Sigmoid colon (tissue), 7 donors: ENCODE measurements around the gene TUBA1C. TPM values are rescaled to one million over a fixed set of nuclear protein-coding genes. Genes with fewer than 3 reads are reported as not detected.

Experiments
- DNase-seq: peaks from one replicate; pipeline ENCODE4 v3.0.0-alpha.2; 2019
- H3K27ac ChIP-seq, 4 donors: fragments of 200-600 bp; sonication (generic); one replicate each; pipeline ENCODE4 v1.5.1; 2016 to 2019; ENCODE audit warnings: mild to moderate bottlenecking in 1 of 4
- H3K27me3 ChIP-seq, 3 donors: fragments of 200-600 bp; sonication (generic); one replicate each; pipeline ENCODE4 v1.5.1; 2019; ENCODE audit warnings: mild to moderate bottlenecking in 1 of 3
- H3K36me3 ChIP-seq, 4 donors: fragments of 200-600 bp; sonication (generic); one replicate each; pipeline ENCODE4 v1.5.1; 2016 to 2019
- H3K4me1 ChIP-seq, 4 donors: fragments of 200-600 bp; sonication (generic); one replicate each; pipeline ENCODE4 v1.5.1; 2017 to 2019
- H3K4me3 ChIP-seq, 4 donors: fragments of 200-600 bp; sonication (generic); one replicate each; pipeline ENCODE4 v1.5.1; 2017 to 2019; ENCODE audit warnings: mild to moderate bottlenecking in 2 of 4, moderate library complexity in 1 of 4
- H3K9me3 ChIP-seq, 4 donors: fragments of 200-600 bp in 3 of 4; sonication (generic) in 3 of 4; one replicate each; pipeline versions ENCODE4 v1.5.1 to v1.6.1; 2013 to 2019
- CTCF ChIP-seq, 4 experiments: fragments of 450-650 bp in 3 of 4; fragments of 200-600 bp in 1 of 4; IDR thresholded peaks; one replicate each; pipeline ENCODE4 v1.5.1; 2016 to 2019; ENCODE audit warnings: antibody characterized with exemption in 4 of 4, mild to moderate bottlenecking in 3 of 4, moderate library complexity in 2 of 4
- EP300 ChIP-seq, 4 donors: sonication (generic); formaldehyde crosslinking; IDR thresholded peaks; one replicate each; pipeline ENCODE4 v1.6.1; 2017; ENCODE audit warnings: antibody characterized with exemption in 4 of 4
- POLR2A ChIP-seq, 2 donors: fragments of 450-650 bp; IDR thresholded peaks; one replicate each; pipeline ENCODE4 v1.6.1; 2016; ENCODE audit warnings: antibody characterized with exemption in 2 of 2, mild to moderate bottlenecking in 2 of 2, moderate library complexity in 2 of 2
- POLR2AphosphoS5 ChIP-seq, 4 donors: sonication (generic); formaldehyde crosslinking; IDR thresholded peaks; one replicate each; pipeline ENCODE4 v1.6.1; 2017; ENCODE audit warnings: antibody characterized with exemption in 4 of 4
- WGBS, 2 donors: extraction: QIAGEN DNeasy Blood & Tissue Kit; methylation state at CpG; one replicate each; pipeline ENCODE4 v1.1.7; 2013; 5-methylcytosine and 5-hydroxymethylcytosine counted together
- intact Hi-C: fragments of 100-400 bp; cut with DNase I; formaldehyde crosslinking; loops from one replicate; pipeline ENCODE4 v1.15.1; 2023
- polyA plus RNA-seq, 3 donors: library from polyadenylated mRNA; stranded (reverse); fragments of 200-250 nt; gene quantifications; one replicate each; pipeline ENCODE4 v1.2.3, GENCODE V29; 2013
- total RNA-seq, 4 donors: library from RNA; depleted of rRNA; stranded (reverse); fragments of >200 nt; gene quantifications; one replicate each; pipeline ENCODE4 v1.1.0, GENCODE V29; 2016
- donor health status: healthy with polysubstance abuse.
- donor health status: Bipolar disorder and iron deficiency.
- donor health status: healthy.

Gene TUBA1C
- total and polyA plus RNA-seq, 7 donors: 54.8 to 694 (median 108) TPM

- H3K27ac ChIP-seq: no peak overlapping the region
- no peak for TF ChIP-seq EP300 (IDR thresholded peaks at IDR 0.05)
- TF ChIP-seq POLR2AphosphoS5 (IDR thresholded peaks at IDR 0.05): no peak
- peak in 1 of 4 experiments; percentile 7 for TF ChIP-seq CTCF (IDR thresholded peaks at IDR 0.05)
- no peak for TF ChIP-seq POLR2A (IDR thresholded peaks at IDR 0.05)
- 3% methylated on average over 77 of the region's 77 CpGs for WGBS, 2 donors
- H3K36me3 ChIP-seq: no peaks in the 10 kb centered on the region
- H3K4me3 ChIP-seq: peak overlapping the region in 2 of 4 donors; percentile 10 to 11
- DNase-seq: peak; percentile 54
- H3K4me1 ChIP-seq: peaks cover 0 to 31% (median 25%) of the 10 kb centered on the region in 4 donors
- H3K9me3 ChIP-seq: no peaks in the 10 kb centered on the region
- H3K27me3 ChIP-seq: peaks cover 46 to 80% (median 49%) of the 10 kb centered on the region in 3 donors
- intact Hi-C loops: no loop called here
Observed at GRCh38 chr12:49296836-49297694, 32.2 kb downstream of the TUBA1C start.

- WGBS, 2 donors: 17 to 22% methylated on average over 8 of the region's 8 CpGs
- DNase-seq: peak; percentile 32
- TF ChIP-seq CTCF (IDR thresholded peaks at IDR 0.05) (no peak), EP300 (IDR thresholded peaks at IDR 0.05) (no peak), POLR2A (IDR thresholded peaks at IDR 0.05) (no peak), POLR2AphosphoS5 (IDR thresholded peaks at IDR 0.05) (no peak)
- Histone ChIP-seq H3K27me3 (peaks cover 46 to 86% (median 50%) of the 10 kb centered on the region in 3 donors), H3K36me3 (no peaks in the 10 kb centered on the region), H3K4me1 (peaks cover 0 to 31% (median 25%) of the 10 kb centered on the region in 4 donors), H3K4me3 (peak overlapping the region in 1 of 4 donors; percentile 11), H3K27ac (no peak overlapping the region), H3K9me3 (no peaks in the 10 kb centered on the region)
- intact Hi-C loops: no loop called here
Observed at GRCh38 chr12:49297695-49298060, 32.8 kb downstream of the TUBA1C start.

GRCh38 chr12:49298160-49298559 lies 33.3 kb downstream of the TUBA1C start:
- no peak overlapping the region for H3K27ac ChIP-seq
- WGBS, 2 donors: 24 to 43% methylated on average over 6 of the region's 6 CpGs
- TF ChIP-seq EP300 (IDR thresholded peaks at IDR 0.05) (no peak), POLR2AphosphoS5 (IDR thresholded peaks at IDR 0.05) (no peak), POLR2A (IDR thresholded peaks at IDR 0.05) (no peak), CTCF (IDR thresholded peaks at IDR 0.05) (no peak)
- H3K4me3 ChIP-seq: no peak overlapping the region
- peaks cover 0 to 27% (median 23%) of the 10 kb centered on the region in 4 donors for H3K4me1 ChIP-seq
- no peaks in the 10 kb centered on the region for H3K36me3 ChIP-seq
- peaks cover 46 to 88% (median 54%) of the 10 kb centered on the region in 3 donors for H3K27me3 ChIP-seq
- no peaks in the 10 kb centered on the region for H3K9me3 ChIP-seq
- intact Hi-C loops: no loop called here
- peak; percentile 40 for DNase-seq

GRCh38 chr12:49301760-49302159 lies 36.9 kb downstream of the TUBA1C start:
- H3K27ac ChIP-seq: no peak overlapping the region
- peaks cover 22 to 62% (median 41%) of the 10 kb centered on the region in 3 donors for H3K27me3 ChIP-seq
- H3K4me1 ChIP-seq: peaks cover 0 to 12% (median 10%) of the 10 kb centered on the region in 4 donors
- no peak for DNase-seq
- 53 to 70% methylated on average over 4 of the region's 4 CpGs for WGBS, 2 donors
- no peak overlapping the region for H3K4me3 ChIP-seq
- no peaks in the 10 kb centered on the region for H3K36me3 ChIP-seq
- TF ChIP-seq POLR2A (IDR thresholded peaks at IDR 0.05) (no peak), POLR2AphosphoS5 (IDR thresholded peaks at IDR 0.05) (no peak), EP300 (IDR thresholded peaks at IDR 0.05) (no peak)
- intact Hi-C loops: no loop called here
- H3K9me3 ChIP-seq: no peaks in the 10 kb centered on the region

- H3K27me3 ChIP-seq: peaks cover 0 to 58% (median 17%) of the 10 kb centered on the region in 3 donors
Observed at GRCh38 chr12:49304161-49304560, 39.3 kb downstream of the TUBA1C start.

More at GRCh38 chr12:49304161-49304560, 39.3 kb downstream of the TUBA1C start:
- Histone ChIP-seq H3K4me1 (no peaks in the 10 kb centered on the region), H3K27ac (no peak overlapping the region), H3K4me3 (no peak overlapping the region), H3K36me3 (no peaks in the 10 kb centered on the region), H3K9me3 (no peaks in the 10 kb centered on the region)
- WGBS, 2 donors: 68 to 81% methylated on average over 2 of the region's 2 CpGs
- no peak for TF ChIP-seq POLR2A (IDR thresholded peaks at IDR 0.05)
- no peak for TF ChIP-seq CTCF (IDR thresholded peaks at IDR 0.05)
- TF ChIP-seq EP300 (IDR thresholded peaks at IDR 0.05): no peak
- TF ChIP-seq POLR2AphosphoS5 (IDR thresholded peaks at IDR 0.05): no peak
- DNase-seq: no peak
- intact Hi-C loops: no loop called here
